ENCODE data around the gene KRT28. TPM values are rescaled to one million over a fixed set of nuclear protein-coding genes. Genes with fewer than 3 reads are reported as not detected.
"Not testable (repeated sequence)": the region's sequence is repeated elsewhere in the genome, so short reads cannot be mapped to it uniquely, and the experiment has no call there.

KRT28 gene
- total and polyA plus RNA-seq, 2 experiments from 2014 or later, result not detected

GRCh38 chr17:40818343-40818732 lies 18.6 kb upstream of the KRT28 start:
- Histone ChIP-seq H3K27me3 (peaks cover 38% of the 10 kb centered on the region), H3K4me1 (ENCODE audit: low read depth) (peaks cover 9% of the 10 kb centered on the region), H3K9me3 (ENCODE audit: low read depth) (no peaks in the 10 kb centered on the region), H3K27ac (peak overlapping the region; percentile 80), H3K36me3 (no peaks in the 10 kb centered on the region), H3K4me3 (peak overlapping the region; percentile 95)
- no peak for DNase-seq (ENCODE audit: low read depth in 1 of 2, low spot score in 1 of 2)
- TF ChIP-seq CTCF (IDR thresholded peaks at IDR 0.05; ENCODE audit: low read depth, low read length), result no peak

DNA sequence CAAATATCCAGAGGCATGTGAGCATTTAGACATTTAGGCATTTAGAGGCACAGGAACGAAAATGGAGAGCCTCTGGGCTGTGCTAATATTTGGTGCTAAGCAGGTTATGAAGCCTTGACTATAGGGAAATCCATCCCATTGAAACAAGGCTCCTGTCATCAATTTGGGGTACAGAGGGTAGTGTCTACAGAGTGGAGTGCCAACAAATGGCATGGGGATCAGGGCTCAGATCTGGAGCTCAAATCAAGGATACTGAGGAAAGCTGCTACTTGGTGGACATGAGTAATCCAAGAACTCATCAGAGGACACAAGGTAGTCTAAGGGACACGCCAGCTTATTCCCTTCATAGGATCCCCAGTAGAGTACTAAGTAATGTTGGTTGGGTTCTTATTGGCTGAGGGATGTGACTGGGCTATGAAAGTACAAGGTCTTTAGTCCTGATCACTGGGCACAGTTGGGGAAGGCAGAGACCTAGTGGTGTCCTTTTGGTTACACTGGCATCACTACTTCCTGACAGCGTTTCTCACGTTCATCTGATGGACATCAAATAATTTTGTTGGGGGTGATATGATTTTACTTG lies 17.4 kb upstream of the KRT28 start:
- H3K4me3 ChIP-seq, result no peak overlapping the region
- no peaks in the 10 kb centered on the region for H3K36me3 ChIP-seq
- no peaks in the 10 kb centered on the region for H3K9me3 ChIP-seq (ENCODE audit: low read depth)
- no peak for TF ChIP-seq CTCF (IDR thresholded peaks at IDR 0.05; ENCODE audit: low read depth, low read length)
- peaks cover 9% of the 10 kb centered on the region for H3K4me1 ChIP-seq (ENCODE audit: low read depth)
- DNase-seq (ENCODE audit: low read depth in 1 of 2, low spot score in 1 of 2), result no peak
- peaks cover 47% of the 10 kb centered on the region for H3K27me3 ChIP-seq
- H3K27ac ChIP-seq, result no peak overlapping the region

DNA sequence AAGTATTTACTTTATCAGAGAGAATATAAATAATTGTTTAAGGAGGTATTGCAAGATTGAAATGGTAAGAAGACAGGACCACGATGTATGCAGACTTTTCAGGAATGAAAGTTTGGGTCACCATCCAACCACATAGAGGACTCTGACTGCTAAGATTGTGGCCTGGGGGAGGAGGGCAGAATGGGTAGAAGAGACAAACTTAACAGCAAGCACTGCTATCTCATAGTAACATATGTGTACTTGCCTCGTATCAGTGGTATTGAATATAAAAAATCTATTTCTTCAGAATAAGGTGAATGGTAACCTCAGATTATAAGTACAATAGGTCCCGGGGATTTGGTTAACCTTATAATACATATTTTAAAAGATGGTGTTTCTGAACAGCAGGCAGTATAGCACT lies 16.8 kb upstream of the KRT28 start:
- H3K4me1 ChIP-seq (ENCODE audit: low read depth), result peaks cover 9% of the 10 kb centered on the region
- peaks cover 49% of the 10 kb centered on the region for H3K27me3 ChIP-seq
- no peak for DNase-seq (ENCODE audit: low read depth in 1 of 2, low spot score in 1 of 2)
- no peak overlapping the region for H3K27ac ChIP-seq
- TF ChIP-seq CTCF (IDR thresholded peaks at IDR 0.05; ENCODE audit: low read depth, low read length), result no peak
- H3K4me3 ChIP-seq, result no peak overlapping the region
- no peaks in the 10 kb centered on the region for H3K9me3 ChIP-seq (ENCODE audit: low read depth)
- no peaks in the 10 kb centered on the region for H3K36me3 ChIP-seq

- no peak for DNase-seq (ENCODE audit: low read depth in 1 of 2, low spot score in 1 of 2)
- peaks cover 9% of the 10 kb centered on the region for H3K4me1 ChIP-seq (ENCODE audit: low read depth)
- no peaks in the 10 kb centered on the region for H3K9me3 ChIP-seq (ENCODE audit: low read depth)
- no peak overlapping the region for H3K27ac ChIP-seq
- no peaks in the 10 kb centered on the region for H3K36me3 ChIP-seq
- peaks cover 60% of the 10 kb centered on the region for H3K27me3 ChIP-seq
- TF ChIP-seq CTCF (IDR thresholded peaks at IDR 0.05; ENCODE audit: low read depth, low read length), result no peak
- no peak overlapping the region for H3K4me3 ChIP-seq
Measured at GRCh38 chr17:40815381-40815780, 15.6 kb upstream of the KRT28 start.

DNA sequence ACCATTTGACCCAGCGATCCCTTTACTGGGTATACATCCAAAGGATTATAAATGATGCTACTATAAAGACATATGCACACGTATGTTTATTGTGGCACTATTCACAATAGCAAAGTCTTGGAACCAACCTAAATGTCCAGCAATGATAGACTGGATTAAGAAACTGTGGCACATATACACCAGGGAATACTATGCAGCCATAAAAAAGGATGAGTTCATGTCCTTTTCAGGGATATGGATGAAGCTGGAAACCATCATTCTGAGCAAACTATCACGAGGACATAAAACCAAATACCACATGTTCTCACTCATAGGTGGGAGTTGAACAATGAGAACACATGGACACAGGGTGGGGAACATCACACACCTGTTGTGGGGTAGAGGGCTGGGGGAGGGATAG lies 14.9 kb upstream of the KRT28 start:
- H3K4me3 ChIP-seq; H3K27ac ChIP-seq; H3K9me3 ChIP-seq (ENCODE audit: low read depth); H3K36me3 ChIP-seq; H3K4me1 ChIP-seq (ENCODE audit: low read depth); DNase-seq (ENCODE audit: low read depth in 1 of 2, low spot score in 1 of 2): not testable (repeated sequence)
- peaks cover 65% of the 10 kb centered on the region for H3K27me3 ChIP-seq

GRCh38 chr17:40813804-40814203 lies 14.0 kb upstream of the KRT28 start:
- no peak overlapping the region for H3K4me3 ChIP-seq
- no peaks in the 10 kb centered on the region for H3K36me3 ChIP-seq
- H3K27me3 ChIP-seq, result peaks cover 71% of the 10 kb centered on the region
- no peak overlapping the region for H3K27ac ChIP-seq
- TF ChIP-seq CTCF (IDR thresholded peaks at IDR 0.05; ENCODE audit: low read depth, low read length), result no peak
- peaks cover 5% of the 10 kb centered on the region for H3K4me1 ChIP-seq (ENCODE audit: low read depth)
- no peaks in the 10 kb centered on the region for H3K9me3 ChIP-seq (ENCODE audit: low read depth)
- DNase-seq (ENCODE audit: low read depth in 1 of 2, low spot score in 1 of 2), result no peak

Measured in cardiac muscle cell (in vitro differentiated cells and primary cell).